ENCODE results near the gene DSC3.
"Not testable (repeated sequence)": the region's sequence is repeated elsewhere in the genome, so short reads cannot be mapped to it uniquely, and the experiment has no call there.

DSC3 gene

DNA sequence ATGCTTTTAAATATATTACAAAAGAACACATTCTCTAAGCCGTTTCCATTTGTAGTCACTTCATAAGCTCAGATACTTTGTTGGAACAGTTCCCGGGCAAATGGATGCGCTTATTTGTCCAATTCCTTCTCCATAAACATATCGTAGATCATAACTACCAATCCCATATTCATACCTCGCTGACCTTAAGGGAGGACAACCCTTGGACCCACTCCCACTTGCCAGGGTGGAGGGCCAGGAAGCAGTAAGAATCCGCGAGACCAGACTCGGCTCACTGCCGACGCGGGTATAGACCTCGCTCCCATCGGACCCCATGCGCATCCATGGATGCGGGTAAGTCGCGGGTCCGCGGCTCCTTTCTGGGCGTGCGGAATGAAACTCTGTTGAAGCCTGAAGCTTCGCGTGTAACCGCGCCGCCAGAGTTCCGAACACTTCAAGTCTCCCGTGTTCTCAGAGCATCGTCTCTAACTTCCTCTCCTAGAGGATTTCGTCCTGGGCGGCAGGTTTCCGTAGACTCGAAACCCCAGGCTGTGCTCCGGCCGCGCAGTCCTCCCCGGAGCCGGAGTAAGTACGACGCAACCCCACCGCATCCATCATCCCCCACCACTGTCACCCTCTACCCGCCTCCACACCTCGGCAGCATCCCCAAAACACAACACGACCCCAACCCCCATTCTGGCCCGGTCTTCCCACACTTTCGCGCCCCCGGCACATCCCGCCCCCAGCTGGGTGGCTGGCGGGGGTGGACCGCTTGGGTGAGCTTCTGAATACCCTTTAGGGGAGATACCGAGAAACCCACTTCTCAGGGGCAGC, 1.1 kb downstream of the DSC3 start:
- no peak for DNase-seq

DNA sequence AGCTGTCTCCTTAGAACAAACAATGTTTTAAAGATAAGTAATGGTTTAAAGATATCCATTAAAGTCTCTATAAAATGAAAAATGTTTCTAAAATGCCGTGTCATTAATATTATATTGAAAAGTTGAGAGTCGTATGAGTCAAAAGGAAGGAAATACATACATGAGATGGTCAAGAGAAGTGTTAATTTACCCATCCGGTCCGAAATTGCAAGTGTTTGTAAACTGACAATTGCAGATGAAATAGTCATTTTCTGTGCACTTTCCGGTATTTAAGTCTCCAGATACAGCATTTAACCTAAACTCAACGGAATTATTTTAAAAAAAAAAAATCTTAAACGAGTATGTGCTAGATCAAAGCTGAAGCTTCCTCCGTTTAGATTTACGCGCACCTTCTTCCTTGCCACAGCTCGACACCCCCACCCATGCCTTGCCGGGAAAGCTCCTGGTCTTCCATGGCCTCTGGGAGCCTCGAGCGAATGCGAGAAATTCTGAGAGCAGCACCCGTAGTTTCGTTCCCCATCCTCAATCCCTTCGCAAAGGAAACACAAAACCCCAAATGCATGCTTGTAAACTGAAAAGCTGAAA, 1.8 kb downstream of the DSC3 start:
- no peak for DNase-seq

DNA sequence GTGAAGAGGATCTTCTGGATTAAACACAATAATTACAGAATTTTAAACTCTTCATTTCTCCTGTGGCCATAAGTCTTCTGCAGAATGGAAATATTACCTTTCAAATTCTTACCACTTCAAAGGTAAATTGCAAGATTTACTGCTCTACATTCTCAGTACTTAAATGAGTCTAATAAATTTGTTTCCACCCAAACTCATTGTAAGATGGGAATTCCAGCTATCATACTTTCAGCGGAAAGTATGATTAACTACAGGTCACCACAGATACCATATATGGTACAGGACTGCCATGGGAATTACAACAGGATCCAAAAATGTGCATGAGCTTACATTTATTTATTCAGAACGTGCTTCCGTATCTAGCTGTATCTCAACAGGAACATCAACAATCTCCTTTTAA, 3.1 kb downstream of the DSC3 start:
- DNase-seq: no peak

DNA sequence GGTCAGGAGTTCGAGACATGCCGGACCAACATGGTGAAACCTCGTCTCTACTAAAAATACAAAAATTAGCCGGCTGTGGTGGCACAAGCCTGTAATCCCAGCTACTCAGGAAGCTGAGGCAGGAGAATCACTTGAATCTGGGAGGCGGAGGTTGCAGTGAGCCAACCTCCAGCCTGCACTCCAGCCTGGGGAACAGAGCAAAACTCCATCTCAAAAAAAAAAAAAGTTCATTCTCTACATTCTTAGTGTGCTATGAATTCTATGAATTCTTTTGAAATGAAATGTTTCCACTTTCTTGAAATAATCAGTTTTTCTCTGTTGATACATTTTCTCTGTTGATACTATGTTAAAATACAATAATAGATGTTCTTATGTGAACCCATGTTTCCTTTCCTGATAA, 4.9 kb downstream of the DSC3 start:
- not testable (repeated sequence) for DNase-seq

DNA sequence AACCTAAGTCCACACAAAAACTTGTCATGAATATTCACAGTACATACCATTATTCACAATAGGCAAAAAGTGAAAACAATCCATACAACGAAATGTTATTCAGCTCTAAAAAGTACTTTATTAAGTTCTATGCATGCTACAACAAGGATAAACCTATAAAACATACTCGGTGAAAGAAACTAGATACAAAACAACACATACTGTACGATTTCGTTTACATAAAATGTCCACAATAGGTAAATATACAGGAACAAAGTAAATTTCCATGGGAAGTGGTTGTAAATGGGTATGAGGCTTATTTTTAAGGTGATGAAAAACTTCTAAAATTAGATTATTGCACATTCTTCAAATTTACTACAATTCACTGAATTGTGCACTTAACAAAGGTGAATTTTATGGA, 8.0 kb downstream of the DSC3 start:
- no peak for DNase-seq

DNA sequence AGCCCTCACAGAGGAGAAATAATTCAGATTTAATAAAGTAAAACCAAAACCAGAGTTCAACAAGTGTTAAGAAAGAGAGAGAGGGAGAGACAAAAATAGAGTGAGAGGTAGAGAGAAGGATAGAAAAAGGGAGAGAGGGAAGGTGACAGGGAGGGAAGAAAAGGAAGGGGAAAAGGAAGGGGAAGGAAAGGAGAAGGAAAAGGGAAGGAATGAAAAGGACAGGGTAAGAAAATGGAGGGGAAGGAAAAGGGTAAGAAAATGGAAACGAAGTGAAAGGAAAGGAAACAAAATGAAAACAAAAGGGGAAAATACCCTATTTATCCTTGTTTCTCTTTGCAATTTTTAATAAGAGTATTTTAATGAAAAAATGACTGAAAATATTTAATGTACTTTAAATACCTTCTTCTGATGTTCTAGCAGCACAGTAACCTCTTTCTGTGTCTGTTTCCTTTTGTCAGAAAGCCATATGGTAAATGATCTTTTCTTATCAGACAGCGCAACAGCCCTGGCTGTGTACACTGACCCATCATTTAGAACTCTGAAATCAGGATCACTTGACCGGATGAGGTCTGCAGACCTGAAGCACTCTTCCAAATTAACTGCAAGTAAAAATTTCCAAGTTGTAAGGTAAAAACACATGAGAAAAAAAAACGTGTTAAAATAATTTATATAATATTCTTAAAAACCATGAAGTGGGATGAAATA, 11.8 kb downstream of the DSC3 start:
- no peak for DNase-seq

DNA sequence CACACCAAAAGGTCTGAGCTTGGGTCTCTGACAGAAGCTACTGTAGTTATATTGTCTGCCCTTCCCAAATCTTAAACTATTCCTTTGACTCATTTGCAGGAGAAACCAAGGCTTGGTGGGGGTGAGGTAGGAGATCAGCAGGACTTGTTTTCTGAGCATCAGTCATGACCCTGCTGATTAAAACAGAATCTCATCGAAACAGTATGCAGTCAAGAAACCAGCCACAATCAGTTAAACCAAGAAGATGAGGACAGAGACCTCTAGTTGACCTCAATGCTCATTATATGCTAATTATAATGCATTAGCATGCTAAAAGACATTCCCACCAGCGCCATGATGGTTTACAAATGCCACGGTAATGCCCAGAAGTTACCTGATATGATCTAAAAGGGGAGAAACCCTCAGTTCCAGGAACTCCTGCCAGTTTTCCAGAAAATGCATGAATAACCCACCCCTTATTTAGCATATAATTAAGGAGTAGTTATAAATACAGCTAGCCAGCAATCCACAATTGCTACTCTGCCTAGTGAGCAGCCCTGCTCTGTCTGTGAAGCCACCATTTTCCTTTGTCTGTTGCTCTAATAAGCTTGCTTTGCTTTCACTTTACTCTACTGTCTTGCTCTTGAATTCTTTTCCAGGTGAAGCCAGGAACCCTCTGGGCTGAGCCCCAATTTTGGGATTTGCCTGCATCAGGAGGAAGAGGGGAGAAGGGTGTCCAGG, 26.7 kb downstream of the DSC3 start:
- no peak for DNase-seq

DNA sequence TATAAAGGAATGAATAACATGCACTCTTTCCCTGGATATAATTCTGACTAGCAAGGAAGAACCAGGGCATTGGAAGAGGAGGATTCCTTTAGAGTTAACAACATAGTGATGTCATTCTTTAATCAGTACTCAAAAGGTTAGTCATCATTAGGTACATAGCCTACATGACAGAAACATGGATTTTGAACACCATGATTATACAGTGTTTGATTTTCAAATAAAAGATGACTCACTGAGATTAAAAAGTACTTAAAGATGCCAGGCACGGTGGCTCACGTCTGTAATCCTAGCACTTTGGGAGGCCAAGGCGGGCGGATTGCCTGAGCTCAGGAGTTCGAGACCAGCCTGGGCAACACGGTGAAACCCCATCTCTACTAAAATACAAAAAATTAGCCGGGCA, 31.1 kb downstream of the DSC3 start:
- not testable (repeated sequence) for DNase-seq

DNA sequence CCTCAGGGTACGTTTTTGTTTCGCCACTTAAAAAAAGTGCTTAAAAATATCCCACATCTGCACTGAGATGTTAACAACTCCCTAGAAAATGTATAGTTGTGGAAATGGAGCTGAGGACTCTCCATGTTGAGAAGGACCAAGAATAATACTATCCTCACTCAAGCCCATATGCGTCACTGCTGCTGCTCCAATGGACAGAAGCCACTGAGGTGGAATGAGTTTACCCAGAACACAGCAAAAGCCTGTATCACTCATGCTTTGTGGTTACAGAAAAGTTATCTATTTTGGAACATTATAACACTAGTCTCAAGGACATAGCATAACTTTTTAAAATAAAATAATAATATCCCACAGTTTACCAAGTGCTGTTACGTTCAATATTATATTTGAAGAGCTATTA, 31.9 kb downstream of the DSC3 start:
- no peak for DNase-seq

DNA sequence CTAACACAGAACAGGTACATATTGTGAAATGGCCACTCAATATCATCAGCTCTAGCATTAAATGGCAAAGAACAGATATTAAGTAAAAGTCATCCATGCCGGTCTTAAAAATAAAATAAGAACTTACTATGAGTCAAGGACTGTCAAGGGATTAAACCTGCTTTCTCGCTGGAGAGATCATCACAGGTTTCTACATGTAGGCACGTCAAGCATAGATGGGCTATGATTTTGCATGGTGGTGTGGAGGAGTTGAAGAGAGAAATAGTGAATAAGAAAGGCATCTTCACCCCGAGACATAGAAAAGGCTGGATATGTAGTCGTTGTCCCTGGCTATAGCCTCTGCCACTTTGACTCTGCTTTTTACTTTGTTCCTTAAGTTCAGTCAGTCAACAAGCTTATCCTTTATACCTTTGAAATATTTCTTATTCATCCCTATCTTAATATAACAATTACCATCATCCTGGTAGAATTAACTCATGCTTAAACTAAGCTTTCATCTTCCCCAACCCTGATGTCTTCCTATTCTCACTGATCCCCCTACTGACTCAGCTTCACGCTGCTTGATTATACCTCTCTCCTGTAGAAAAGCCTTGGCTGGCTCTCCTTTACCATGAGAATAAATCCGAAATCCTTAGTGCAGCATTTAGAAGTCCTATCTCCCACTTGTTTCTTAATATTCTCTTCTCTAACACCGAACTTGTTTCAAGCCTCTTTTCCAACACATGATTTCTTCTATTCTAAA, 42.5 kb downstream of the DSC3 start:
- DNase-seq: no peak

DNA sequence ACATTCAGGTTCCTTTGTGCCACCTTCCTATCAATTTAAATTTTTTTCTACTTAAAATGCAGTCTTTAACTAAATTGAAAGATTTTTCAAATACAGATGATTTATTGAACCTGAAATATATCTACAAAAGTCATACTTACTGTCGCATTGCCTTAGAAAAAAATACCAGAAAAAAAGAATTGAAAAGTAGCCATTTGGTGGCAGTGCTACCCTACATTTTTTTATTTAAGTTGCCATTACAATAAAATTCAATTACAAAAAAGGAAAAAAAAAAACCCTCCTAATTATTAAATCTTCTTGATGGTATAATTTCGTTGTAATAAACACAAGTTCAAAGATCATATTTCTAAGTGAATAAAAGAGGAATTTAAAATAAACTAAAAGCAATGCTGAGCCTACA, 43.4 kb downstream of the DSC3 start:
- no peak for DNase-seq

DNA sequence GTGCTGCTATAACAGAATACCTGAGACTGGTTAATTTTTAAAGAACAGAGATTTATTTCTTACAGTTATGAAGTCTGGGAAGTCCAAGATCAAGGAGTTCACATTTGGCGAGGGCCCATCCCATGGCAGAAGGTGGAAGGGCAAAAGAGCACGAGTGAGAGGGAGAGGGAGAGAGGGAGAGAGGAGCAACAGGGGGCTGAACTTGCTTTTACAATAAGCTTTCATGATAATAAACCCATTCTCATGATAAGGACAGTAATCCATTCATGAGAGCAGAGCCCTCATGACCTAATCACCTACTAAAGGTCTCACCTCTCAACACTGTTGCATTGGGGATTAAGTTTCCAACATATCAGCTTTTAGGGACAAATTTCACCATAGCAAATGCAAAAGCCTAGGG, 45.3 kb downstream of the DSC3 start:
- DNase-seq: no peak

DNA sequence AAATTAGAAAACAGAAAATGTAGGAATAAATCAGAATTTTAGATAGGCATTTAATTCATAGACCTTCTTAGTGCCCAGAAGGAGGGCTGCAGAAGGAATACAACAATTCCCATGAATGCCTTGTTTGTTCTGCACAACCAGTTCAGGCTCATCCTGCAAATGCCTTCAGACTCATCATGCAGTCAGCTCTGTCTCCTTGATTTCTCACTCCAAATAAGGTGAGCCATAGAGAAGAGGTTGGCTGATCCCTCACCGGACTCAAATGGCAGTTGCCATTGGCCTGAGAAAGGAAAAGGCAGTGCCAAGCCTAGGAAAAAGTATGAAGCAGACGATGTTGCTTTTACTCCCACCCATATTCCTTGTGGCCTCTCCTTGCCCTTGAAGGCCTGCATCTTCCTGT, 50.3 kb downstream of the DSC3 start:
- no peak for DNase-seq

DNA sequence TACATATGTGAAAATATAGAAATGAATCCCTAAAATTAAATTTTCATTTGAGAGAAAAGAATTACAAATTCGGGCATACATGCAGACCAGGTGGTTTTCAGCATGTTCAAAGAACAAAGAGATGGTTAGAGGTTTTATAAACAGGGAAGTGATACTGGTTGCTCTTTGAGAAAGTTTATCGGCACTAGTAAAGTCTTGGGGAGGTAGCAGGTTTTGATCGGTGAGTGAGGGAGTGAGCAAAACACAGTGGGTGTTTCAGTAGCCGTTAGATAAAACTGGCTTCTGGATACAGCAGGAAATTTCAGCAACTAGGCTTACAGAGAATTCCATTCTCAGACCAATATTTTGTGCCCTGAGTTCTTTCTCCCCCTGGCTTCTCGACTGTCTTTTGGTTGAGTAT, 51.1 kb downstream of the DSC3 start:
- no peak for DNase-seq

DNA sequence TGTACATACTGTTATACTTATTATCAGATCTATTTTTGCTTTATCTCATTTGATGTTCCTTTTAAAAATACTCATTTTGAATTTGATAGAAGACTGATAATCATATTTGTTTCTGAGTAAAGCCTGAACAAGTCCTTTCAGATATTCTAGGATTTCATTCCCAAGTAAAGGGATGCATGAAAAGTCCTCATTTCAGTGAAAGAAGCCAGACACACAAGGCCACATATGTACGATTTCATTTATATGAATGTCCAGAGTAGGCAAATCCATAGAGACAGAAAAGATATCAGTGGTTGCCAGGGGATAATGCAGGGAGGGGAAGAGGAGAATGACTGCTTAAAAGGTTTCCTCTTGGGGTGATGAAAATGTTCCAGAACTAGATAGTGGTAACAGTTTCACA, 53.4 kb downstream of the DSC3 start:
- no peak for DNase-seq

DNA sequence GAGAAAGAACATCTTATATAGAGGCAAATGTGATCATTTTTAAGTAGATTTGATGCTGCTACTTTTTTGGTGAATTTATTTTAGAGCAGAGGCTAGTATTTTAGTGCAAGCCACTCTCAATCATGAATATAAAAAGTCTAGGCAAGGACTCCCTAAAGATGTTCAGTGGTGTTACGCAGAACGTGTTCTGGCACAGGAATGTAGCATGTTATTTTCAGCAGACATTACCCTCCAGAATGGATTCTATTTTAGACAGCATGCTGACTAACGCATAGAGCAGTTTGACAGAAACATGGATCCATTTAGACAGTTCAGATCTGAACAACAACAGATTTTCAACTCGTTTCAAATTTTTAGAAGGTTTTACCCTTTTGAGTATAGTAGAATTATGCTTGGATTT, 54.1 kb downstream of the DSC3 start:
- no peak for DNase-seq

DNA sequence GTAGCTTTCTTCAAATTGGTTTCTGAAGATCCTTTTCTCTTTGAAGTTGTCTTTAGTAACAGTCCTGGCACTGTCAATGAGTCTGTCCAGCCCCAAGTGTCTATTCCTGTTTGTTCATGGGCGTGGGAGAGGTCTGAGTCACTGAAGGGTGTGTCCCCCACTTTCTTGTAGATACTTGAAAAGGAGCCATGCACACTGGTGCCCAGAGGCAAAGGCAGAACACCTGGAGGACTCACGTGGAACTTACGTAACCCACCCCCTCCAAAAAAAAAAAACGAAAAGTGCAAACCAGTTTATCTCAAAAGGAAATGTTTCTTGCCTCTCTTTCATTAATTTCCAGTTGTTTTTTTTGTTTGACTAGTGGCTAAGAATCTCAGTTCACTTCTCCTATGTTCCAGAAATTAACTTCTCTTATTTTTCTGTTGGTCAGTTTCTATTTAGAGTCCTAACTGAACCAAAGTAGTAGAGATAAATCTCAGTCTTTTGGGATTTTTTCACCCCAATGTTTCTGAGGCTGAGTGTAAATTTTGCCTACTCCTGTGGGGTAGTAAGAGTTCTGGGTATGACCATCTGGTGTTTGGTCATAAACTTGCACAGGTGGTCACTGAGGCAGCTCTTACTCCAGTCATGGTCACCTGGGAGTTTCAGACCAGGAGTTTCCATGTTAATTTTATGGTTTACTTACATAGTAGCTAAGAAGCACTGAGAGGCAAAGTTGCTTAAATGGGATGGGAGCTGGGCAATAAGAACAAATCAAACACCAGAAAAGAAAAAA, 54.9 kb downstream of the DSC3 start:
- no peak for DNase-seq

DNA sequence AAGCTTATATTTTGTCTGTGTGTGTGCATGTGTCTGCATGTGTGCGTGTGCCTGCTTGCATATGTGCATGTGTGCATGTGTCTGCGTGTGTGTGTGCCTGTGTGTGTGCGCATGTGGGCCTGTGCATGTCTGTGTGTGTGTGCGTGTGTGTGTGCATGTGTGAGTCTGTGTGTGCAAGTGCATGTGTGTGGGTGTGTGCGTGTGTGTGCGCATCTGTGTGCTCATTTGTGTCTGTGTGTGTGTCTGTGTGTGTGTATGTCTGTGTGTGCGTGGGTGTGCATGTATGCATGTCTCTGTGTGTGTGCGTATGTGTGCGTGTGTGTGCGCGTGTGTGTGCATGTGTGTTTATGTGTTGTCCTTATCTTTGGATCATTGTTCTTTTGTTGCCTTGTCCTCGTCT, 56.8 kb downstream of the DSC3 start:
- no peak for DNase-seq

DNA sequence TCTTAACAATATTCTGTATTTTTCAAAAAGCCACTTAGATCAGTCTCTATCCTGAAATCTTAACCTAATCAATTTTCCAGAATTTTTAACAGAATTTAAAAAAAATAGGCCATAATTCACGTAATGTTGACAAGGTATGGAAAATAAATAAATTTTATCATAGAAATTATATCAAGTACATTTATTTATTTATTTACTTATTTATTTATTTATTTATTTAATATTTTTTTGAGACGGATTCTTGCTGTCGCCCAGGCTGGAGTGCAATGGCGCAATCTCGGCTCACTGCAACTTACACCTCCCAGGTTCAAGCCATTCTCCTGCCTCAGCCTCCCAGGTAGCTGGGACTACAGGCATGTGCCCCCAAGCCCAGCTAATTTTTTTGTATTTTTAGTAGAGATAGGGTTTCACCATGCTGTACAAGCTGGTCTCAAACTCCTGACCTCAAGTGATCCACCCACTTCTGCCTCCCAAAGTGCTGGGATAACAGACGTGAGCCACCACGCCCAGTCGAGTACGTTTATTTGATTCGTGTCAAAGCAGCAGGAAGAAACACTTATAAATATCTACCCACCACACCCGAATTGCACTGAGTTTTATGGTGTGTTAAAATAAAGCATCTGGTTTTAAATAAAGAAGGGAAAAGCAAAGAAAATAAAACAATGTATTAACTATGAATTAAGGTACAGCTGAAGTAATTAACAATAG, 60.1 kb downstream of the DSC3 start:
- DNase-seq: no peak

DNA sequence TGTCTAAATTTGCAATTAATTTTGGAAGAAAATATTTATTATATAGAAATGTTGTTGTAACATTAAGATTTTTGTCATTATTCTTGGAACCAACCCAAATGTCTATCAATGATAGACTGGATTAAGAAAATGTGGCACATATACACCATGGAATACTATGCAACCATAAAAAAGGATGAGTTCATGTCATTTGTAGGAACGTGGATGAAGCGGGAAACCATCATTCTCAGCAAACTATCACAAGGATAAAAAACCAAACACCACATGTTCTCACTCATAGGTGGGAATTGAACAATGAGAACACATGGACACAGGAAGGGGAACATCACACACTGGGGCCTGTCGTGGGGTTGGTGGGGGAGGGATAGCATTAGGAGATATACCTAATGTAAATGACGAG, 64.5 kb downstream of the DSC3 start:
- DNase-seq: not testable (repeated sequence)
